ENCODE data around the gene FSTL5.

Gene FSTL5

GRCh38 chr4:161564230-161564834 is 599.5 kb downstream of the FSTL5 start:
- no peak for DNase-seq

- DNase-seq: no peak
Measured at GRCh38 chr4:161555689-161556660, 607.8 kb downstream of the FSTL5 start.

- DNase-seq: no peak
Measured at GRCh38 chr4:161554372-161554990, 609.3 kb downstream of the FSTL5 start.

- no peak for DNase-seq
Measured at GRCh38 chr4:161546902-161547301, 616.9 kb downstream of the FSTL5 start.

- DNase-seq: no peak
Measured at GRCh38 chr4:161540265-161540664, 623.5 kb downstream of the FSTL5 start.

- DNase-seq: no peak
Measured at GRCh38 chr4:161538941-161539340, 624.9 kb downstream of the FSTL5 start.

GRCh38 chr4:161530710-161531109 is 633.1 kb downstream of the FSTL5 start:
- no peak for DNase-seq

GRCh38 chr4:161525121-161525520 is 638.7 kb downstream of the FSTL5 start:
- no peak for DNase-seq

- no peak for DNase-seq
Measured at GRCh38 chr4:161522031-161522430, 641.8 kb downstream of the FSTL5 start.

GRCh38 chr4:161519611-161520010 is 644.2 kb downstream of the FSTL5 start:
- no peak for DNase-seq

GRCh38 chr4:161517941-161518340 is 645.9 kb downstream of the FSTL5 start:
- no peak for DNase-seq

GRCh38 chr4:161505141-161505540 is 658.7 kb downstream of the FSTL5 start:
- DNase-seq: no peak

- DNase-seq: no peak
Measured at GRCh38 chr4:161498155-161498554, 665.6 kb downstream of the FSTL5 start.

- no peak for DNase-seq
Measured at GRCh38 chr4:161486461-161486860, 677.3 kb downstream of the FSTL5 start.

- no peak for DNase-seq
Measured at GRCh38 chr4:161466316-161466715, 697.5 kb downstream of the FSTL5 start.

GRCh38 chr4:161463436-161463835 is 700.4 kb downstream of the FSTL5 start:
- no peak for DNase-seq

GRCh38 chr4:161457906-161458305 is 705.9 kb downstream of the FSTL5 start:
- DNase-seq: no peak

GRCh38 chr4:161457311-161457710 is 706.5 kb downstream of the FSTL5 start:
- no peak for DNase-seq

GRCh38 chr4:161454860-161455259 is 708.9 kb downstream of the FSTL5 start:
- DNase-seq: no peak

- no peak for DNase-seq
Measured at GRCh38 chr4:161448550-161449180, 715.1 kb downstream of the FSTL5 start.

GRCh38 chr4:161444626-161445025 is 719.2 kb downstream of the FSTL5 start:
- no peak for DNase-seq

- DNase-seq: no peak
Measured at GRCh38 chr4:161442921-161443320, 720.9 kb downstream of the FSTL5 start.

- DNase-seq: no peak
Measured at GRCh38 chr4:161438096-161438495, 725.7 kb downstream of the FSTL5 start.

All from activated naive CD4-positive, alpha-beta T cell treated with Interleukin-2 at 50 U/mL for 16 hours (primary cell).